ENCODE measurements around the gene CNOT3. TPM values are rescaled to one million over a fixed set of nuclear protein-coding genes. Genes with fewer than 3 reads are reported as not detected.

The CNOT3 gene
- total RNA-seq, 2 donors from 2014 or later = 38.4 to 57.3 TPM

GRCh38 chr19:54105796-54106195 is 31.8 kb upstream of the CNOT3 start:
- peaks cover 5% of the 10 kb centered on the region for H3K36me3 ChIP-seq
- no peak for TF ChIP-seq CTCF (IDR thresholded peaks at IDR 0.05)
- H3K4me3 ChIP-seq = no peak overlapping the region
- H3K27me3 ChIP-seq = no peaks in the 10 kb centered on the region
- H3K4me1 ChIP-seq = no peaks in the 10 kb centered on the region
- no peaks in the 10 kb centered on the region for H3K9me3 ChIP-seq
- H3K9ac ChIP-seq (ENCODE audit: low read depth in 2 of 2, low read length in 2 of 2) = no peak overlapping the region
- H3K27ac ChIP-seq = no peak overlapping the region
- intact Hi-C loops (cut with DNase I) = no loop called here
- no peak for DNase-seq

GRCh38 chr19:54106716-54107115 is 30.8 kb upstream of the CNOT3 start:
- Histone ChIP-seq H3K36me3 (peaks cover 5% of the 10 kb centered on the region), H3K9ac (ENCODE audit: low read depth in 2 of 2, low read length in 2 of 2) (no peak overlapping the region), H3K9me3 (no peaks in the 10 kb centered on the region), H3K4me3 (no peak overlapping the region), H3K27ac (no peak overlapping the region), H3K4me1 (no peaks in the 10 kb centered on the region), H3K27me3 (no peaks in the 10 kb centered on the region)
- no peak for DNase-seq
- intact Hi-C loops (cut with DNase I) = no loop called here
- TF ChIP-seq CTCF (IDR thresholded peaks at IDR 0.05) = no peak

GRCh38 chr19:54107876-54108490 is 29.6 kb upstream of the CNOT3 start:
- TF ChIP-seq CTCF (IDR thresholded peaks at IDR 0.05) = no peak
- DNase-seq = no peak
- intact Hi-C loops (cut with DNase I) = no loop called here
- H3K27me3 ChIP-seq = no peaks in the 10 kb centered on the region
- no peak overlapping the region for H3K9ac ChIP-seq (ENCODE audit: low read depth in 2 of 2, low read length in 2 of 2)
- H3K36me3 ChIP-seq = peaks cover 5% of the 10 kb centered on the region
- no peaks in the 10 kb centered on the region for H3K4me1 ChIP-seq
- H3K9me3 ChIP-seq = no peaks in the 10 kb centered on the region
- H3K4me3 ChIP-seq = no peak overlapping the region
- H3K27ac ChIP-seq = no peak overlapping the region

GRCh38 chr19:54108496-54108895 is 29.1 kb upstream of the CNOT3 start:
- no peaks in the 10 kb centered on the region for H3K27me3 ChIP-seq
- H3K27ac ChIP-seq = no peak overlapping the region
- no peak for DNase-seq
- H3K4me1 ChIP-seq = no peaks in the 10 kb centered on the region
- H3K9me3 ChIP-seq = no peaks in the 10 kb centered on the region
- no peak for TF ChIP-seq CTCF (IDR thresholded peaks at IDR 0.05)
- intact Hi-C loops (cut with DNase I) = no loop called here
- no peak overlapping the region for H3K4me3 ChIP-seq
- H3K36me3 ChIP-seq = peaks cover 5% of the 10 kb centered on the region
- H3K9ac ChIP-seq (ENCODE audit: low read depth in 2 of 2, low read length in 2 of 2) = no peak overlapping the region

GRCh38 chr19:54109651-54110050 is 27.9 kb upstream of the CNOT3 start:
- no peak overlapping the region for H3K4me3 ChIP-seq
- H3K27me3 ChIP-seq = no peaks in the 10 kb centered on the region
- no peak overlapping the region for H3K9ac ChIP-seq (ENCODE audit: low read depth in 2 of 2, low read length in 2 of 2)
- H3K4me1 ChIP-seq = no peaks in the 10 kb centered on the region
- no peak for DNase-seq
- TF ChIP-seq CTCF (IDR thresholded peaks at IDR 0.05) = no peak
- no peak overlapping the region for H3K27ac ChIP-seq
- peaks cover 5% of the 10 kb centered on the region for H3K36me3 ChIP-seq
- no peaks in the 10 kb centered on the region for H3K9me3 ChIP-seq
- intact Hi-C loops (cut with DNase I) = no loop called here

Measured in colonic mucosa (tissue), 4 donors.